ENCODE results near the gene OVAAL. TPM values are rescaled to one million over a fixed set of nuclear protein-coding genes. Genes with fewer than 3 reads are reported as not detected.
A peak's percentile ranks its signal among the peaks of the same experiment; 100 is the strongest.

Gene OVAAL
- total and polyA plus RNA-seq, 2 donors (not counting 1 experiment from before 2014, with no cell fraction given) = not detected

- no peaks in the 10 kb centered on the region for H3K27me3 ChIP-seq (ENCODE audit: control insufficient read depth, insufficient read depth, low read length)
- H3K9ac ChIP-seq (ENCODE audit: insufficient read depth, low read length) = no peak overlapping the region
These were observed 43.4 kb upstream of the OVAAL start for GRCh38 chr1:180515364-180515763.

GRCh38 chr1:180515857-180516388 is 42.8 kb upstream of the OVAAL start:
- Histone ChIP-seq H3K4me3 (replicated peaks in 1 of 4; ENCODE audit: control extremely low read depth in 1 of 4, insufficient read depth in 1 of 4, low read depth in 3 of 4, low read length in 4 of 4) (no peak overlapping the region), H3K27me3 (ENCODE audit: control insufficient read depth, insufficient read depth, low read length) (no peaks in the 10 kb centered on the region), H2AFZ (ENCODE audit: low read length) (peak overlapping the region; percentile 86), H3K79me2 (ENCODE audit: control insufficient read depth, insufficient read depth, low read length) (no peaks in the 10 kb centered on the region), H3K36me3 (ENCODE audit: control insufficient read depth, insufficient read depth, low read length) (no peaks in the 10 kb centered on the region), H3K4me1 (ENCODE audit: control insufficient read depth, extremely low read depth, insufficient read depth, low read length) (peaks cover 3% of the 10 kb centered on the region), H4K20me1 (ENCODE audit: control insufficient read depth, extremely low read depth, insufficient read depth, low read length) (no peaks in the 10 kb centered on the region), H3K4me2 (ENCODE audit: extremely low read depth, insufficient read depth, low read length) (peak overlapping the region; percentile 32), H3K9ac (ENCODE audit: insufficient read depth, low read length) (no peak overlapping the region), H3K9me3 (ENCODE audit: control insufficient read depth, insufficient read depth, low read depth, low read length) (no peaks in the 10 kb centered on the region), H3K27ac (ENCODE audit: insufficient read depth, low read length) (peak overlapping the region; percentile 53)
- peak; percentile 69 to 92 for DNase-seq (ENCODE audit: low read depth in 2 of 2)
- TF ChIP-seq CTCF (conservative IDR thresholded peaks at IDR 0.05 in 1 of 2, IDR thresholded peaks at IDR 0.05 in 1 of 2; ENCODE audit: low read depth in 1 of 2, low read length in 2 of 2) (peak; percentile 67 to 77), EZH2 (IDR thresholded peaks at IDR 0.05; ENCODE audit: low read length, missing control alignments) (no peak)

More at GRCh38 chr1:180515364-180515763, 43.4 kb upstream of the OVAAL start:
- no peaks in the 10 kb centered on the region for H3K9me3 ChIP-seq (ENCODE audit: control insufficient read depth, insufficient read depth, low read depth, low read length)
- H3K4me2 ChIP-seq (ENCODE audit: extremely low read depth, insufficient read depth, low read length) = no peak overlapping the region
- no peaks in the 10 kb centered on the region for H4K20me1 ChIP-seq (ENCODE audit: control insufficient read depth, extremely low read depth, insufficient read depth, low read length)
- no peak for TF ChIP-seq CTCF (conservative IDR thresholded peaks at IDR 0.05 in 1 of 2, IDR thresholded peaks at IDR 0.05 in 1 of 2; ENCODE audit: low read depth in 1 of 2, low read length in 2 of 2)
- no peak for TF ChIP-seq EZH2 (IDR thresholded peaks at IDR 0.05; ENCODE audit: low read length, missing control alignments)
- DNase-seq (ENCODE audit: low read depth in 2 of 2) = no peak
- peaks cover 3% of the 10 kb centered on the region for H3K4me1 ChIP-seq (ENCODE audit: control insufficient read depth, extremely low read depth, insufficient read depth, low read length)
- no peak overlapping the region for H2AFZ ChIP-seq (ENCODE audit: low read length)
- H3K79me2 ChIP-seq (ENCODE audit: control insufficient read depth, insufficient read depth, low read length) = no peaks in the 10 kb centered on the region
- H3K36me3 ChIP-seq (ENCODE audit: control insufficient read depth, insufficient read depth, low read length) = no peaks in the 10 kb centered on the region
- H3K4me3 ChIP-seq (replicated peaks in 1 of 4; ENCODE audit: control extremely low read depth in 1 of 4, insufficient read depth in 1 of 4, low read depth in 3 of 4, low read length in 4 of 4) = no peak overlapping the region
- H3K27ac ChIP-seq (ENCODE audit: insufficient read depth, low read length) = no peak overlapping the region

GRCh38 chr1:180519846-180520245 is 38.9 kb upstream of the OVAAL start:
- TF ChIP-seq CTCF (conservative IDR thresholded peaks at IDR 0.05 in 1 of 2, IDR thresholded peaks at IDR 0.05 in 1 of 2; ENCODE audit: low read depth in 1 of 2, low read length in 2 of 2) (no peak), EZH2 (IDR thresholded peaks at IDR 0.05; ENCODE audit: low read length, missing control alignments) (no peak)
- no peaks in the 10 kb centered on the region for H3K9me3 ChIP-seq (ENCODE audit: control insufficient read depth, insufficient read depth, low read depth, low read length)
- H3K79me2 ChIP-seq (ENCODE audit: control insufficient read depth, insufficient read depth, low read length) = no peaks in the 10 kb centered on the region
- no peaks in the 10 kb centered on the region for H4K20me1 ChIP-seq (ENCODE audit: control insufficient read depth, extremely low read depth, insufficient read depth, low read length)
- H3K4me3 ChIP-seq (replicated peaks in 1 of 4; ENCODE audit: control extremely low read depth in 1 of 4, insufficient read depth in 1 of 4, low read depth in 3 of 4, low read length in 4 of 4) = no peak overlapping the region
- peaks cover 3% of the 10 kb centered on the region for H3K4me1 ChIP-seq (ENCODE audit: control insufficient read depth, extremely low read depth, insufficient read depth, low read length)
- no peak for DNase-seq (ENCODE audit: low read depth in 2 of 2)
- H3K4me2 ChIP-seq (ENCODE audit: extremely low read depth, insufficient read depth, low read length) = no peak overlapping the region
- H3K27me3 ChIP-seq (ENCODE audit: control insufficient read depth, insufficient read depth, low read length) = no peaks in the 10 kb centered on the region
- peak overlapping the region; percentile 29 for H2AFZ ChIP-seq (ENCODE audit: low read length)
- no peak overlapping the region for H3K9ac ChIP-seq (ENCODE audit: insufficient read depth, low read length)
- H3K36me3 ChIP-seq (ENCODE audit: control insufficient read depth, insufficient read depth, low read length) = no peaks in the 10 kb centered on the region
- no peak overlapping the region for H3K27ac ChIP-seq (ENCODE audit: insufficient read depth, low read length)

Data from fibroblast of lung (primary cell).